Activated naive CD4-positive, alpha-beta T cell treated with anti-CD3 and anti-CD28 coated beads, Interleukin-2, amount 50 U/mL, for 24 hours (primary cell): Measurements from ENCODE around the gene SFXN4.
"Not testable (repeated sequence)": the region's sequence is repeated elsewhere in the genome, so short reads cannot be mapped to it uniquely, and the experiment has no call there.

Source experiments
- H3K27ac Mint-ChIP-seq: one replicate; pipeline ENCODE4 v1.8.0; 2021; ENCODE audit warnings: mild to moderate bottlenecking, mixed read lengths
- H3K27me3 Mint-ChIP-seq: one replicate; pipeline ENCODE4 v1.8.0; 2021; ENCODE audit warnings: mixed read lengths
- H3K36me3 Mint-ChIP-seq: one replicate; pipeline ENCODE4 v1.8.0; 2021; ENCODE audit warnings: mixed read lengths
- H3K4me1 Mint-ChIP-seq: one replicate; pipeline ENCODE4 v1.8.0; 2021; ENCODE audit warnings: mixed read lengths
- H3K4me3 Mint-ChIP-seq: one replicate; pipeline ENCODE4 v1.8.0; 2021; ENCODE audit warnings: mild to moderate bottlenecking, mixed read lengths
- H3K9me3 Mint-ChIP-seq: one replicate; pipeline ENCODE4 v1.8.0; 2021; ENCODE audit warnings: mixed read lengths

SFXN4 gene

DNA sequence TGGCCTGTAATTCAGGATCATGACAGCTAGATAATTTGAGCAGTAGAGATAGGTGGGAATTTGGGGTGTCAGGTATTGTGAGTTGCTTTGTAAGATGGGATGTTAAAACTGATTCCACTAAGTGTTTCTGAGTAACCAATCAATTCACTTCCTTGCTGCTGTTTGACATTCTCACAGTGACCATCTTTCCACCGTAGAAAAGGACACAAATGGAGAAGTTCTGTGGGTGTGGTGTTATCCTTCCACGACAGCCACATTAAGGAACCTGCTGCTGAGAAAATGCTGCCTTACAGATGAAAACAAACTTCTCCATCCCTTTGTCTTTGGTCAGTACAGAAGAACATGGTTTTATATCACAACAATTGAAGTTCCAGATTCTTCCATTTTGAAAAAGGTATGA is 57.7 kb downstream of the SFXN4 start:
- not testable (repeated sequence) for H3K27me3 Mint-ChIP-seq, H3K36me3 Mint-ChIP-seq, H3K27ac Mint-ChIP-seq, H3K4me3 Mint-ChIP-seq, H3K9me3 Mint-ChIP-seq
- H3K4me1 Mint-ChIP-seq, result peaks cover 10% of the 10 kb centered on the region

DNA sequence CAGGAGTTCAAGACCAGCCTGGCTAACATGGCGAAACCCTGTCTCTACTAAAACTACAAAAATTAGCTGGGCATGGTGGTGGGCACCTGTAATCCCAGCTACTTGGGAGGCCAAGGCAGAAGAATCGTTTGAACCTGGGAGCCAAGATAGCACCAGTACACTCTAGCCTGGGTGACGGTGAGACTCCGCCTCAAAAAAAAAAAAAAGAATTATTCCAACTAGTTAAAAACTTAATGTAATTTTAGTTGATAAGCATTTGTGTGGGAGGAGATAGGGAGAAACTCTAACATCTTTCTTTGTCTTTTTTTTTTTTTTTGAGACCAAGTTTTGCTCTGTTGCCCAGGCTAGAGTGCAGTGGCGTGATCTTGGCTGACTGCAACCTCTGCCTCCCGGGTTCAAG is 58.4 kb downstream of the SFXN4 start:
- H3K36me3 Mint-ChIP-seq, H3K27ac Mint-ChIP-seq, H3K9me3 Mint-ChIP-seq, H3K27me3 Mint-ChIP-seq, H3K4me3 Mint-ChIP-seq: not testable (repeated sequence)
- peaks cover 10% of the 10 kb centered on the region for H3K4me1 Mint-ChIP-seq

DNA sequence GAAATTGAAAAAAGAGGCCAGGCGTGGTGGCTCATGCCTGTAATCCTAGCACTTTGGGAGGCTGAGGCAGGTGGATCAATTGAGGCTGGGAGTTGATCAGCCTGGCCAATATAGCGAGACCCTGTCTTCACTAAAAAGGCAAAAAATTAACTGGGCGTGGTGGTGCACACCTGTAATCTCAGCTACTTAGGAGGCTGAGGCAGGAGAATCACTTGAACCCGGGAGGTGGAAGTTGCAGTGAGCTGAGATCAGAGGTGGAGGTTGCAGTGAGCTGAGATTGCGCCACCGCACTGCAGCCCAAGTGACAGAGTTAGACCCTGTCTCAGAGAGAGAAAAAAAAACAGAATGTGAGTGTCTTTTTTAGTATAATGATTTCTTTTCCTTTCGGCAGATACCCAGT is 59.6 kb downstream of the SFXN4 start:
- not testable (repeated sequence) for H3K27ac Mint-ChIP-seq

DNA sequence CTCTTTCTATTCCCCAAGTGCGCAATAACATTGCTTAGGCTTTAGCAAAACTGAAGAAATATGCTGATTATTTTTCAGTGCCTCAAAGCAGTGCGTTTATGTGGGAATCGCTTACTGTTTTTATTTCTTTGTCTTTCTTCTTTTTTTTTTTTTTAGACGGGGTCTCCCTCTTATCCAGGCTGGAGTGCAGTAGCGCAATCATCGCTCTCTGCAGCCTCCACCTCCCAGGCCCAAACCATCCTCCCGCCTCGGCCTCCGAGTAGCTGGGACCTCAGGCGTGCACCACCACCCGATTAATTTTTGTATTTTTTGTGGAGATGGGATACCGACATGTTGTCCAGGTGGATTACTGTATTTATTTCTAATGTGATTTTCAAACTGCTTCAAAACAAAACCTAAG is 60.4 kb downstream of the SFXN4 start:
- Mint-ChIP-seq H3K4me3 (peak overlapping the region; percentile 80), H3K9me3 (no peaks in the 10 kb centered on the region), H3K27ac (no peak overlapping the region), H3K27me3 (no peaks in the 10 kb centered on the region), H3K4me1 (peaks cover 10% of the 10 kb centered on the region), H3K36me3 (peaks cover 3% of the 10 kb centered on the region)

More for the DNA sequence above, 59.6 kb downstream of the SFXN4 start:
- not testable (repeated sequence) for H3K9me3 Mint-ChIP-seq, H3K36me3 Mint-ChIP-seq, H3K4me3 Mint-ChIP-seq, H3K27me3 Mint-ChIP-seq
- peaks cover 10% of the 10 kb centered on the region for H3K4me1 Mint-ChIP-seq

DNA sequence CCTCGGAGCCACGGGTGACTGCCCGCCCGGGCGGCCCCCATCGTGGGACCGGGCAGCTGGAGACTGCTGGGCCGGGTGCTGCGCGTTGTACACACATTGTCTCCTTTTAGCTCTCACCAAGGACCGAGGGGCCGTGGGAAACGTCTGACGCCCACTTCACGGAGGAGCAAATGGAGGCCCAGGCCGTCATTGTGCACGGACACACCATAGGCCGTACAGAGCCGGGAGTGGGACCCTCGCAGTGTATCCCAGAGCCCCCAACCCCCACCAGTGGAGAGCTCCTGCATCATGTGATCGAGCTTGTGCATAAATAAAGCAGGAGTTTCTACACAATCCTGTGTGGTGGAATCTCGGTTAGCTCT is 60.9 kb downstream of the SFXN4 start:
- H3K4me1 Mint-ChIP-seq, result peaks cover 10% of the 10 kb centered on the region
- H3K4me3 Mint-ChIP-seq, result peak overlapping the region; percentile 80
- H3K9me3 Mint-ChIP-seq, result no peaks in the 10 kb centered on the region
- H3K27me3 Mint-ChIP-seq, result no peaks in the 10 kb centered on the region
- H3K36me3 Mint-ChIP-seq, result peaks cover 2% of the 10 kb centered on the region
- H3K27ac Mint-ChIP-seq, result no peak overlapping the region

DNA sequence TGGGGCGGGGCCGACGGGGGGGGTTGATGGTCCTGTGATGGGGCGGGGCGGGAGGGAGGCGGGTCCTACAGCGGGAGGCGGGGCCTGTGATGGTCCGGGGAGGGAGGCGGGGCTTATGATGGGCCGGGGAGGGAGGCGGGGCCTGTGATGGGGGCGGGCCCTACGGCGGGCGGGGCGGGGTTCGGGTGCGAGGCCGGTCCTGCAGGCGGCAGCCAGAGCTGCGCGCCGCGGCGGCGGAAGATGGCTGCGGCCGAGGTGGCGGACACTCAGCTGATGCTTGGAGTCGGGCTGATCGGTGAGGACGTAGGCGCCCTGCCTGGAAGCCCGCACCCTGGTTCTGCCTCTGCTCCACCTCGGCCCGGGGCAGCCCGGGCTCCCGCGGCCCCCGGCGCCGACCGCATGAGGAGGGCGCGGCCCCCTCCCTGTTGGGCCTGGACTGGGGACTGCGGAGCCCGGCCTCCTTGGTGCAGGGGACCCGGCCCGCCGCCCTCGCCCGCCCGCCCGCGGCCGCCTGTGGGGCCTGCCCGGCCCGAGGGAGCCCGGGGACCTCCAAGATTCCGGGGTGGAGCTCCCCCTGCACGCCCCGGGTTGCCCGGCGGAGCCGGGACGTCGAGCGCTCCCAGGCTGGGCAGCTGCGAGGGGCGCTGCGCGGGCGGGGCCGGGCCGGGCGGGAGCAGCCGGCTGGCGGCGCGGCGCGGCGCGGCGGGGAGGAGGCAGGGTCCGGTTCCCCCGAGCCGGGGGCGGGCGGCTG is 61.4 kb downstream of the SFXN4 start, which contains the start of gene DENND10:
DENND10 (plus strand) TSS at position 211 of the 751 bp plus-strand sequence; CDS start at position 241, 30 bp downstream.
- Mint-ChIP-seq H3K36me3 (peaks cover 2% of the 10 kb centered on the region), H3K27me3 (no peaks in the 10 kb centered on the region), H3K4me3 (peak within 1 kb of the TSS; percentile 86), H3K4me1 (peaks cover 10% of the 10 kb centered on the region), H3K9me3 (no peaks in the 10 kb centered on the region), H3K27ac (peak within 1 kb of the TSS; percentile 90)

DNA sequence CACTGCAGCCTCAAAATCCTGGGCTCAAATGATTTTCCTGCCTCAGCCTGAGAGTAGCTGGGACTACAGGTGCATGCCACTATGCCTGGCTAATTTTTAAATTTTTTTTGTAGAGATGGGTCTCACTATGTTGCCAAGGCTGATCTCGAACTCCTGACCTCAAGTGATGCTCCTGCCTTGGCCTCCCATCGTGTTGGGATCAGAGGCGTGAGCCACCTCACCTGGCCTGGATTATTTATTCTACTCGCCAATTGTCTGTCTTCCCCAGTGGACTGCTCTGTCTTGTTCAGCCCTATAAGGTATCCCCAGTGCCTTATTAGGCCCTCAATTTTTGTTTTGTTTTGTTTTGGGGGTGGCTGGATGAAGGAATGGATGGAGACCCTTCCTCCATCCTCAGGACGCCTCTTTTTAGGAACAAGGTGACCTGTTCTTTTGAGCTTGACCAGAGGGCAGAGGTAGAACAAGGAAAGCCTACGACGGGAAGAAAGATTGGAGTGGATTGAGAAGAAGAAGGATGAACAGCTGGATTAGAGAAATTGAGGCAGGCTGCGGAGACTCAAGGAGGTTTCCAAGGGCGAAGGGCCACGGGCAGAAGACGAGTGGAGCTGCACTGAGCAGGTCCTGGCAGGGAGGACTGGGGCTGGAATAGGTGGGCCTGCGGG is 62.1 kb downstream of the SFXN4 start:
- peaks cover under 1% of the 10 kb centered on the region for H3K36me3 Mint-ChIP-seq
- peak overlapping the region; percentile 90 for H3K27ac Mint-ChIP-seq
- no peaks in the 10 kb centered on the region for H3K27me3 Mint-ChIP-seq
- no peaks in the 10 kb centered on the region for H3K9me3 Mint-ChIP-seq
- peak overlapping the region; percentile 86 for H3K4me3 Mint-ChIP-seq
- H3K4me1 Mint-ChIP-seq, result peaks cover 10% of the 10 kb centered on the region

DNA sequence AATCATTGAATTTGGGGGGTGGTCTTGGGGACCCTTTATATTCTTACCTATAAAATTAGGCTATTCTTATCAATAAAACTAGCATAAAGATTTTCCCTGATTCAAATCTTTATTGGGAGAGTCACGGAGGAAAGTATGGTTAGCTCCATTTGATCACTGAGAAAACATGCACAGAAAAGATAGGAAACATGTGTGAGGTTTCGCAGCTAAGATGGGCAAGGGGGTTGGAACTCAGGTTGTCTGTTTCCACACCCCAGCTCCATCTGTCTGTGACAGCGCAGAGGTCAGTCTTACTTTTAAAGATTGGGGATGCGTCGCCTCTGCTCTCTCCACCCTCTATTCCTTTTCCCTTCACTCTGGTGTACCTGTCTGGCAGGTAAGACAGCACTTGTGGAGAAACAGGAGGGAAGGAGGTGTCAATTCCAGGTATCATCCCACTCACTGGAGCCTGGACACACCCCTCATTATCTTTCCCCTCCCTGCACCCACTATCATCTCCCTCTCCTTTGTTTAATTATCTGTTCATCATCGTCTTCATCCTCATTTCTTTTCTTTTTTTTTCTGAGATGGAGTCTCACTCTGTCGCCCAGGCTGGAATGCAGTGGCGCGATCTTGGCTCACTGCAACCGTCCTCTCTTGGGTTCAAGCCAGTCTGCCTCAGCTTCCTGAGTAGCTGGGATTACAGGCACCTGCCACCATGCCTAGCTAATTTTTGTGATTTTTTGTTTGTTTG is 64.0 kb downstream of the SFXN4 start:
- H3K4me1 Mint-ChIP-seq, result peaks cover 10% of the 10 kb centered on the region
- H3K36me3 Mint-ChIP-seq, result no peaks in the 10 kb centered on the region
- no peaks in the 10 kb centered on the region for H3K27me3 Mint-ChIP-seq
- H3K9me3 Mint-ChIP-seq, result no peaks in the 10 kb centered on the region
- H3K4me3 Mint-ChIP-seq, result no peak overlapping the region
- peak overlapping the region; percentile 63 for H3K27ac Mint-ChIP-seq

DNA sequence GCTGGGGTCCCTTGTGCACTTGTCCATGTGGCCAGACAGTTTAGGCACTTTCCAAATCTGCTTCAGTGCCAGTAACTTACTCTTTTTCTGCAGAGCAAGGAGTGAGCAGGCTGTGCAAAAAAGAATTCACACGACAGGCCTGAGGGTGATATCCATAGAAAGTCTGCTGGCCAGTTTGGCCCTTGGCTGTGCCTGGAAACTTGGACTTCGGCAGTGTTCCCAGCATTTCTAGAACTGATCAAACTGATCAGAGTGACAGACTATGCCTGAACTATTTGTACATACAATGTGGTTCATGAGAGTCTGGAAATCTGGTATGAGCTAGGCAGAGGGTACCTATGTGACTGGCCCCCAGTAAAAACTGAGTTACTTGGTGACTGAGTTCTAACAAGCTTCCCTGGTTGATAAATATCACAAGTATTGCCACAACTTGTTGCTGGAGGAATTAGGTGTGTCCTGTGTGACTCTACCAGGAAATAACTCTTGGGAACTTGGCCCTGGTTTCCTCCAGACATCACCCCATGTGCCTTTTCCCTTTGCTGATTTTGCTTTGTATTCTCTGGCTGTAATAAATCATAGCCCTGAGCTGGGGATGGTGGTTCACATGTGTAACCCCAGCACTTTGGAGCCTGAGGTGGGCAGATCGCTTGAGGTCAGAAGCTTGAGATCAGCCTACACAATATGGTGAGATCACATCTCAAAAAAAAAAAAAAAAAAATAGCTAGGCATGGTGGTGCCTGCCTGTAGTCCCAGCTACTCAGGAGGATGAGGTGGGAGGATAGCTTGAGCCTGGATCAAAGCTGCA is 64.9 kb downstream of the SFXN4 start:
- Mint-ChIP-seq H3K4me1 (peaks cover 18% of the 10 kb centered on the region), H3K27me3 (no peaks in the 10 kb centered on the region), H3K9me3 (no peaks in the 10 kb centered on the region), H3K4me3 (no peak overlapping the region), H3K27ac (peak overlapping the region; percentile 57), H3K36me3 (no peaks in the 10 kb centered on the region)

DNA sequence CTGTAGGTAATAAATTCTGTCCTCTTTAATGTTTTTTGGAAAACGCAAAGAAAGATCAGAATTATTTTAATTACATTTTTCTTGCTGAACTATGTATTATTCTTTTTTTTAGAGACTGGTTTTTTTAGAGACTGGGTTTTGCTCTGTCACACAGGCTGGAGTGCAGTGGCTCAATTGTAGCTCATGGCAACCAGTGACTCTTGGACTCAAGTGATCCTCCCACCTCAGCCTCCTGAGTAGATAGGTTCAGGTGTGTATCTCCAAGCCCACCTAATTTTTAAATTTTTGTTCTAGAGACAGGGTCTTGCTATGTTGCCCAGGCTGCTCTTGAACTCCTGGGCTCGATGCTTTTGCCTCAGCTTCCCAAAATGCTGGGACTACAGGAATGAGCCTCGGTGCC is 66.9 kb downstream of the SFXN4 start:
- Mint-ChIP-seq H3K27ac (no peak overlapping the region), H3K9me3 (no peaks in the 10 kb centered on the region), H3K36me3 (no peaks in the 10 kb centered on the region), H3K4me3 (no peak overlapping the region), H3K27me3 (no peaks in the 10 kb centered on the region), H3K4me1 (peaks cover 16% of the 10 kb centered on the region)

DNA sequence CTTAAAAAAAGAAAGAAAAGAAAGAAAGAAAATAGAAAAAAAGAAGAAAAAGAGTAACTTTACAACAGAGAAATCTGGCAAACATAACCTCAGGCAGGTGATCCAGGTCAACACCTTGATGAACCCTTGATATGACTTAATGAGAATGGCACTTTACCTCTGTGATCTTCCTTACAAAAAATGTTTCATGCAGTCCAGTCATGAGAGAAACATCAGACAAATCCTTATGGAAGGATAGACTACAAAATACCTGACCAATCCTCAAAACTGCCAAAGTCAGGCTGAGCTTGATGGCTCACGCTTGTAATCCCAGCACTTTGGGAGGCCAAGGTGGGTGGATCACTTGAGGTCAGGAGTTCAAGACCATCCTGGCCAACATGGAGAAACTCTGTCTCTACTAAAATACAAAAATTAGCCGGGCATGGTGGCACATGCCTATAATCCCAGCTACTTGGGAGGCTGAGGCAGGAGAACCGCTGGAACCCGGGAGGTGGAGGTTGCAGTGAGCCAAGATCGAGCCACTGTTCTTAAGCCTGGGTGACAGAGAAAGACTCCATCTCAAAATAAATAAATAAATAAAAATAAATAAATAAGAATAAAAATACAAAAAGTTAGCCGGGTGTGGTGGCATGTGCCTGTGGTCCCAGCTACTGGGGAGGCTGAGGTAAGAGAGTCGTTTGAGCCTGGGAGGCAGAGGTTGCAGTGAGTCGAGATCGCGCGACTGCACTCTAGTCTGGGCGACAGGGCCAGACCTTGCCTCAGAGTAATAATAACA is 68.7 kb downstream of the SFXN4 start:
- H3K27me3 Mint-ChIP-seq, H3K36me3 Mint-ChIP-seq, H3K27ac Mint-ChIP-seq, H3K4me3 Mint-ChIP-seq, H3K9me3 Mint-ChIP-seq: not testable (repeated sequence)
- H3K4me1 Mint-ChIP-seq, result peaks cover 20% of the 10 kb centered on the region

DNA sequence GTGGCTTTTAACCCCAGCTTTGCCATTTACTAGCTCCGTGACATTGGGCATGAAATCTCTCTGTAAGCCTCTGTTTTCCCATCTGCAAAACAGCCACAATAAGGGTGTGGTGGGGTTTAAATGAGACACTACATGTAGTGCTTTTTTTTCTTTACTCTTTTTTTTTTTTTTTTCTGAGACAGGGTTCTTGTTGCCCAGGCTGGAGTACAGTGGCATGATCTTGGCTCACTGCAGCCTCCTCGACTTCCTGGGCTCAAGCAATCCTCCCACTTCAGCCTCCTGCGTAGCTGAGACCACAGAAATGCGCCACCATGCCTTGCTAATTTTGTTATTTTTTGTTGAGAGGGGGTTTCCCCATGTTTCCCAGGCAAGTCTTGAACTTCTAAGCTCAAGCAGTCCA is 69.9 kb downstream of the SFXN4 start:
- H3K27me3 Mint-ChIP-seq, result no peaks in the 10 kb centered on the region
- H3K4me1 Mint-ChIP-seq, result peaks cover 28% of the 10 kb centered on the region
- no peak overlapping the region for H3K4me3 Mint-ChIP-seq
- H3K27ac Mint-ChIP-seq, result no peak overlapping the region
- no peaks in the 10 kb centered on the region for H3K36me3 Mint-ChIP-seq
- H3K9me3 Mint-ChIP-seq, result no peaks in the 10 kb centered on the region

DNA sequence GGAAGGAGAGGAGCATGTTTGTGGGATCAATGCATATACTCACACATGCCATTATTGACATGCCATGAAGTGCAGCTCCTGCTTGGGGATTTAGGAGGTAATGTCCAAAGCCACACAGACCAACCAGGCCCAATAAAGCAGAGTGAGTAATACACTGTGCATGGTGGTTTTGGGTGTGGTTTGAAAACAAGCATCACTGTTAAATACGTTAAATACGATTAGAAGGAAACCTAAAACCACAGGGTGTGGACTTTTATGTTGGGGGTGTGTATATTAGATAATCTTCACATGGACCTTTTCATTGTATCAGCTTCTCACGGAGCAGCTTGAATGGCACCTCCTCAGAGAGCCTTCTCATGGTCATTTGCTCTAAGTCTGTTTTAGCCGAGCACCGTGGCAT is 74.5 kb downstream of the SFXN4 start:
- H3K27me3 Mint-ChIP-seq, result no peaks in the 10 kb centered on the region
- H3K4me1 Mint-ChIP-seq, result peaks cover 36% of the 10 kb centered on the region
- peak overlapping the region; percentile 30 for H3K4me3 Mint-ChIP-seq

More for the DNA sequence above, 74.5 kb downstream of the SFXN4 start:
- H3K9me3 Mint-ChIP-seq, result no peaks in the 10 kb centered on the region
- peaks cover 3% of the 10 kb centered on the region for H3K36me3 Mint-ChIP-seq
- H3K27ac Mint-ChIP-seq, result peak overlapping the region; percentile 80
